ENCODE results near the gene DNAH2.

The DNAH2 gene

GRCh38 chr17:7721612-7722011 lies 4.1 kb downstream of the DNAH2 start:
- no peak for DNase-seq

- DNase-seq: no peak
Observed at GRCh38 chr17:7727886-7728285, 10.3 kb downstream of the DNAH2 start.

GRCh38 chr17:7729816-7730215 lies 12.3 kb downstream of the DNAH2 start:
- no peak for DNase-seq

DNA sequence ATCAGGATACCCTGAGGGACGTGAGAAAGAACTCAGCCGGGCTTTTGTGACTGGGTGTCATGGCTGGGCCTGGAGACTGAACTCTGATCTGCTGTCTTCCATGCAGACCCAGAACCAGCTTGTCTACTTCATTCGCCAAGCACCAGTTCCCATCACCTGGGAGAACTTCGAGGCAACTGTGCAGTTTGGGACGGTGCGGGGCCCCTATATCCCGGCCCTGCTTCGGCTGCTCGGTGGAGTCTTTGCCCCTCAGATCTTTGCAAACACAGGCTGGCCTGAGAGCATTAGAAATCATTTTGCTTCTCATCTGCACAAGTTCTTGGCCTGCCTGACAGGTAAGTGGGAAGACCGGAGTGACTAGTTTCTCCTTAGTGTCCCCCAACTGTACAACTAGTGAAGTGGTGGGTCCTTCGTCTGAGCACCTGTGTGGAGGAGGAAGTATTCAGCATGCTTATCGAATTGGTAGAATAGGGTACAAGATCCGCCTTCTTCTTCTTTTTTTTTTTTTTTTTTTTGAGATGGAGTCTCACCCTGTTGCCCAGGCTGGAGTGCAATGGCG lies 15.5 kb downstream of the DNAH2 start:
- no peak for DNase-seq

- DNase-seq: no peak
Observed at GRCh38 chr17:7737601-7738000, 20.1 kb downstream of the DNAH2 start.

DNA sequence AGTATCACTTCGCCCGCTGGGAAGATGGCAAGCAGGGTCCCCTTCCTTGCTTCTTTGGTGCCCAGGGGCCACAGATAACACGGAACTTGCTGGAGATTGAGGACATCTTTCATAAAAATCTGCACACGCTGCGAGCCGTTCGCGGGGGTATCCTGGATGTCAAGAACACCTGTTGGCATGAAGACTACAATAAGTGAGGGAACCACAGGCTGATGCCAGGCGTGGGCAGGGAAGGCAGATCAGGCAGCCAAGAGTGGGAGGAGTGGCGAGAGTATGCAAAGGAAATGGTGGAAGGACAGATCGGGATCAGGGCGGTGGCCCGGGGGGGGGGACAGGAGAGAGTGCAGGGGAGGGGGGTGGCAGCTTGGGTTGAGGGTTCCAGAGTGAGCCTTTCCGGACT lies 22.2 kb downstream of the DNAH2 start:
- DNase-seq: no peak

DNA sequence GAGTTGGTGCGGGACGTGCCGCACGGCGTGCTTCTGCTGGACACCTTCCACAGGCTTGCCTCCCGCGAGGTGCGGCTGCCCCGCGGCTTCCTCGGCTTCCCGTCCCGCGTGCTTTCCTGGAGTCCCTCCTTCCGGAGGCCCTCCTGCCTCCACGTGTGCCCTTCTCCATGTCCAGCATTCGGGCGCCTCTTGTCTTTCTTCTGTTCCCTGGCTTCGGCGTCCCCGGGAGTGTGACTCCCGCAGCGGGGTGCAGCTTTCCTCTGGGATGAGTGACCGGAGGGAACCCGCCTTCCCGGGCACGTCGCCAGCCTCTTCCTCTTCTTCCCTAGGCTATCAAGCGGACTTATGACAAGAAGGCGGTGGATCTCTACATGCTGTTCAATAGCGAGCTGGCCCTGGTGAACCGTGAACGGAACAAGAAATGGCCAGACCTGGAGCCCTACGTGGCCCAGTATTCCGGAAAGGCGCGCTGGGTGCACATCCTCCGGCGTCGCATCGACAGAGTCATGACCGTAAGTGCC lies 23.0 kb downstream of the DNAH2 start:
- no peak for DNase-seq

DNA sequence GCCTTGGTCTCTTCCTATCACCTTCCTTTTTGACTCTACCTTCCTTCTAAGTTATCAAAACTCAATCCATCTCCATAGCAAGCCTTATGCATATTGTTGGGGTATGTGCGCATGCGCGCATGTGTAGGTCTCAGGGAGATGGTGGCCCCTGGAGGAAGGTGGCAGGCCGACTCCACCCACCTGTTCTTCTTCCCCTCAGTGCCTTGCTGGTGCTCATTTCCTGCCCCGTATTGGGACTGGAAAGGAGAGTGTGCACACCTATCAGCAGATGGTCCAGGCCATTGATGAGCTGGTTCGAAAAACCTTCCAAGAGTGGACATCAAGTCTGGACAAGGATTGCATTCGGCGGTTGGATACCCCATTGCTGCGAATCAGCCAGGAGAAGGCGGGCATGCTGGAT lies 25.2 kb downstream of the DNAH2 start:
- DNase-seq: no peak

DNA sequence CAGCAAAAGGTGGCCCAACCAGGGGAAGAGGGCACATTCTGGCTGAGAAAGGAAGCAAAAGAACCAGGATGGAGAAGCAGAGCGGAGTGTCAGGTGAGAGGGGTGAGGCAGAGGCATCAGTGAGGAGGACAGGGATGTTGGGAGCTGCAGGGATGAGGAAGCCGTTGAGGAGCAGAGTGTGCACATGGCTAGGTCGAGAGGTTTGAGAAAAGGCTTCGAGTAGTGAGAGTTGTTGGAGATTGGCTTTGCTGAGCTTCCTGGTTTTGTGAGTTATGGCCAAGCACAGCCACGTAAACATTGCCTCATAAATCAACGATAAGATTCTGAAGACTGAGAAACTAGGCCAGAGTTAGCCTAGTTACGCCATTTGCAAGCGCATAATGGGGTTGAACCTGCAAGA lies 26.9 kb downstream of the DNAH2 start:
- DNase-seq: no peak

GRCh38 chr17:7745748-7746470 lies 28.4 kb downstream of the DNAH2 start:
- no peak for DNase-seq

DNA sequence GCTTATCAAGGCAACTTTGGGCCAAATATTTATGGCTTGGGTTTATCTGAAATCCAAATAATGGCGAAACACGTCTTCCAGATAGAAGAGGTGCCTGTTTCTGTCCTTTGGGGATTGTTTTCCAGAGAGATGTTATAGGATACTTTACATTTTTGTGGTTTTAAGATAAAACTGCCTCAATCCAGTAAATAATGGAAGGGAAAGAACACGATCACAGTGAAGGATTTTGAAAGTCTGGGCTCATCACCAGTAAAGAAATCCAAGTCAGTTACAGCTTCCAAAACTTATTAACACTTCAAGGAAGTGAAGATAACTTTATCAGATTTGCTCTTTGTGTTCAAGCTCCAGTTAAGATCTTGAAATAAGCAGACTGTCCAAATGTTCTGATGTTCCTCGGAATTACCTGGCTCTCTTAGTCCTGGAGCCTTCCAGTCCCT lies 30.1 kb downstream of the DNAH2 start:
- DNase-seq: no peak

GRCh38 chr17:7748076-7748775 lies 30.7 kb downstream of the DNAH2 start:
- no peak for DNase-seq

DNA sequence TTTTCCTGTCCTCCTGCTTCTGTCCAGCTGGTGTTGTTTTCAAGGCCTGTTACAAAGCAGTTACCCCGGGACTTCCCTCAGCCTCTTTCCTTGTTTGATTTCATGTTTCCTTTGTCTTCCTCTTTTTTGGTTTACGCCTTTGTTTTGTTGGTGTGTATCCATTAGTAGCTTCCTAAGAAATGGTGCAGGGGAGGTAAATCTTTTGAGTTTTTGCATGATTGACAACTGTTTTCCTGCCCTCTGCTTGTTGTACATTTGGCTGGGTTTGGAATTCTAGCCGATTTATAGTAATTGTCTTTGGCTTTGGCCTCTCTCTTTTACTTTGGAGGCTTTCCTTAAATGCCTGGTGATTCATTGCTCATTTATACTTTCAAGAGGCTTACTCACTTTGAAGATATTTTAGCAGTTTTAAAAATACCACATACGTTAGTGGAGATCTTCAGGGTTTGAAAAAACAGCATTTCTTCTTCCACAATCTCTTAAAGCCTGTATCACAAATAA lies 32.8 kb downstream of the DNAH2 start:
- DNase-seq: no peak

DNA sequence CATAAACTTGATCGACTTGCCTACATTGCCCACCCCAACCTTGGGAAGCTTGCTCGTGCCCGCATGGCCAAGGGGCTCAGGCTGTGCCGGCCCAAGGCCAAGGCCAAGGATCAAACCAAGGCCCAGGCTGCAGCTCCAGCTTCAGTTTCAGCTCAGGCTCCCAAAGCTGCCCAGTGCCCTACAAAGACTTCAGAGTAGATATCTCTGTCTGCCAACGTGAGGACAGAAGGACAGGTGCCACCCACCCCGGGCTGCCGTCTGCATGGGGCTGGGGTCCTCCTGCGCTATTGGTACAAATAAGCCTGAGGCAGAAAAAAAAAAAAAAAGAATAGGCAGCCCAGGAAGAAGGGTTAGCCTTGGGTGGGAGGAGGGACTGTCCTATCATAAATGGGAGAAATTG lies 37.1 kb downstream of the DNAH2 start:
- no peak for DNase-seq

- DNase-seq: no peak
Observed at GRCh38 chr17:7755095-7755890, 37.7 kb downstream of the DNAH2 start.

GRCh38 chr17:7756968-7757367 lies 39.4 kb downstream of the DNAH2 start:
- DNase-seq: no peak

DNA sequence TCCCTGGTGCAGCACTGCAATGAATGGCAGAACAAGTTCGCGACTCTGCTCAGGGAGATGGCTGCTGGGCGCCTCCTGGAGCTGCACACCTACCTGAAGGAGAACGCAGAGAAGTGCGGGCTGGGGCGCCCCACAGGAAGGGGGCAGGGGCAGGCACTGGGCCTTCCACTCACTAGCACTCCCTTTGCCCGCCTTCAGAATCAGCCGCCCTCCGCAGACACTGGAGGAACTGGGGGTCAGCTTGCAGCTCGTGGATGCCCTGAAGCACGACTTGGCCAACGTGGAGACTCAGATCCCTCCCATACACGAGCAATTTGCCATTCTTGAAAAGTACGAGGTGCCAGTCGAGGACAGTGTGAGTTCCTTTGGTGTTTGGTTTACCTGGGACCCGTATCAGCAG lies 46.4 kb downstream of the DNAH2 start:
- DNase-seq: no peak

- DNase-seq: no peak
Observed at GRCh38 chr17:7767004-7767403, 49.5 kb downstream of the DNAH2 start.

DNA sequence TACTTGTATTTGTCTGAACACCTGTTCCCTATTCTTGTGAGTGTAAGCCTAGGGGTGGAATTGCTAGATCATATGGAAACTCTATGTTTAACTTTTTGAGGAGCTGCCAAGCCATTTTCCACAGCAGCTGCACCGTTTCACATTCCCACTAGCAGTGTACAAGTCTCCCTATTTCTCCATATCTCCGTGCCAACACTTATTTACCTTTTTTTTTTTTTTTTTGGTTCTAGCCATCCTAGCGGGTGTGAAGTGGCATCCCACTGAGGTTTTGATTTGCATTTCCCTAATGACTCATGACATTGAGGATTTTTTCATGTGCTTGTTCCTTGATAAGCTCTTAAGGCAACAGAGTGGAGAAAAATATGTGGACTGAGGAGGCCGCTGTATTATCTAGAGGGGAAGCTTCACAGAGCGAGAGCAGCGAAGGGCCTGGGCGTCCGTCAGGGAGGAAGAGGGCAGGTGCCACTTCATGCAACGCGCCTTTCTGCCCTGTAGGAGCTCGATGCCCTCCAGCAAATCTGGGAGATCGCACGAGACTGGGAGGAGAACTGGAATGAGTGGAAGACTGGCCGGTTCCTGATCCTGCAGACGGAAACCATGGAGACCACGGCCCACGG lies 50.0 kb downstream of the DNAH2 start:
- DNase-seq: no peak

DNA sequence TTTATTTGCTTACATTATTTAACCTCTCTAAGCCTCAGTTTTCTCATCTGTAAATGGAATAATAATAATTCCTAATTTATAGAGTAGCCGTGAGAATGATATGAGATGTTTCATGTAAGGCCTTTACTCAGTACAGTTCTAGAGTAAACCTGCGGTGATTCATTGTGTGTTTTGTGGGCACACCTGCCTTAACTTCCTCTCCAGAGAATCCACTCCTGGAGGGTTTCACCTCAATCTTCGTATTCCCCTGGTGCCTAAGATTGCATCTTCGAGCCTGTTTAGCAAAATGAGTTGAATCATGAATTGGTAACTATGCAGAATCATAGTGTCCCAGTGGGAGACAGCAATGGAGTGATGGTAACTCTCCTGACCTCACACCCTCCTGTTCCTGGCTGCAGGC lies 52.3 kb downstream of the DNAH2 start:
- DNase-seq: no peak

DNA sequence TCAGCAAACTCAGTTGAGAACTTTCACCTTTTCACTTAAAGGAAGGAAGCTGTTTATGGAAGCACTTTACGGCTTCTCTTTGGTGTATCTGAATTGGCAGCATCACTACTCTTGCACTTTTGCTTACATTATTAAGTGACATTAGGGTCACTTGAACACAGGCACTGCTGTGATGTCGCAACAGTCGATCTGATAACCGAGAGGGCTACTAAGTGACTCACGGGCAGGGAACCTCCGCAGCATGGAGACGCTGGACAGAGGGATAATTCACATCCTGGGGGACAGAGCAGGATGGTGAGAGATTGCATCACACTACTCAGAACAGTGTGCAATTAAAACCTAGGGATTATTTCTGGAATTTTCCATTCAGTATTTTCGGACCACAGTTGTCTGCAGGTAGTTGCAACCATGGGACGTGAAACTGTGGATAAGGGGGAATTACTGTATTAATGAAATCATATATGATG lies 56.5 kb downstream of the DNAH2 start:
- DNase-seq: no peak
